UCSD-AML1 (cell line): ENCODE data around the gene BICRA.
A peak's percentile ranks its signal among the peaks of the same experiment; 100 is the strongest.
"Not testable (repeated sequence)": the region's sequence is repeated elsewhere in the genome, so short reads cannot be mapped to it uniquely, and the experiment has no call there.

Experiments used
- DNase-seq: peaks from one replicate; lab custom pipeline; 2025; ENCODE audit not compliant: unreplicated experiment; lab: John Stamatoyannopoulos, UW

The BICRA gene

GRCh38 chr19:47608969-47609905 lies at the start of gene BICRA:
Gene BICRA (plus strand): TSS chr19:47609134. CDS start chr19:47673575, 64,441 bp downstream.
- DNase-seq = peak; percentile 84

GRCh38 chr19:47560999-47561398 lies 47.9 kb upstream of the BICRA start:
- no peak for DNase-seq

DNA sequence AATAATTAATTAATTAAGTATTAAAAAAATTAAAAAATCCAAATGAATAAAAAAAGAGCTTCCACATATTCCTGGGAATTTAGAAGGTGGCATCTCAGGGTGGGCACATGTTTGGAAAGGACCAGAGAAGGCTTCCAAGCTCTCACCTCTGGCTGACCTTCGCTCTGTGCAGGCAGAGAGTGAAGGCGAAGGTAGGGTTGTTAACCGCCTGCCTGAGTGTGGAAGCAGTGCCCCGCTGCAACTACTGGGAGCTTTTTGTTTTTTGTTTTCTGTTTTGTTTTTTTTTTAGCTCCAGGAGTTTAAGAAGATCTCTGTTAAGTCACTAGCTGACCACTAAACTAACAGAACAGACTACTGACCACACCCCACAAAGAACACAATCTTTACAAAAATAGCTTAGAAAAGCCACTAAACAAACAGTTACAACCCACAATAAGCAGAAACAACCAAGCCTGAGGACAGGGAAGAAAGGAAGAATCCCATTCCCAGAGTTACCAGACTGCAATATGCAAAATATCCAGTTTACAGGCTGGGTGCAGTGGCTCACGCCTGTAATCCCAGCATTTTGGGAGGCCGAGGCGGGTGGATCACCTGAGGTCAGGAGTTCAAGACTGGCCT lies 47.4 kb upstream of the BICRA start:
- no peak for DNase-seq

DNA sequence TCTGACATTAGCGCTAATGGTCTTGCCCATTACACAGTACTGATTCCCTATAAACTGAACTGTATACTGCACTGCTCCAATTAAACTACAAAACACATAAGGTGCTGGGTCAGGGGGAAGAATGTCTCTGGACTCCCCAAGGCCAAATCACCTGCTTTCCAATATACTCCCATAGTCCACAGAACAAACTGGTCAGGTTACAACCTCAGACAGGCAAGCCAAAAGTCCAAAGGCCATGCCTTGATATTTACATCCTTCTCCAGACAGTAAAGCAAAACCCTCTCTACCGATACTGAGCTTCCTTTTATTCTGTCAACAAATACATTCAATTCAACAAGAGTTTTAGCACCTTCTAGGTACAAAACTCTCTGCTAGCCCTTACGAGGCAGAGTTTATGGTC lies 44.9 kb upstream of the BICRA start:
- no peak for DNase-seq

GRCh38 chr19:47569331-47569730 lies 39.6 kb upstream of the BICRA start:
- no peak for DNase-seq

DNA sequence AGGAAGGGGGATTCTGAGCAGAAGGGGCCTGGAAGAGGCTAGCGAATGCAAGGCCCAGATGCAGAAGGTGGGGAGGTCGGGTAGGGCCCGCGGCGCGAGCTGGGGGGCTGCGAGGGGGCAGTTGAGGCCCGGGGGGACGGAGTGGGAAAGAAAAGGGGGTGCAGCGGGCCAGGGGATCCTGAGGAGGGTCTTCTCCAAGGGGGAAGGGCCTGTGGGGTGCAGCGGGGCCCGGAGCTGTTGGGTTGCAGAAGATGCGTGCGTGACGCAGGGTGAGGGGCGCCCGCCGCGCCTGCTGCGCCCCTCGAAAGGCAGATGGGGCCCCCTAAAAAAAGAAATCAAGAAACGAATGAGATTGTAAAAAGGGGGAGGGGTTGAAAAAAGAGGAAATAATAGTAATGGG lies 36.3 kb upstream of the BICRA start:
- no peak for DNase-seq

DNA sequence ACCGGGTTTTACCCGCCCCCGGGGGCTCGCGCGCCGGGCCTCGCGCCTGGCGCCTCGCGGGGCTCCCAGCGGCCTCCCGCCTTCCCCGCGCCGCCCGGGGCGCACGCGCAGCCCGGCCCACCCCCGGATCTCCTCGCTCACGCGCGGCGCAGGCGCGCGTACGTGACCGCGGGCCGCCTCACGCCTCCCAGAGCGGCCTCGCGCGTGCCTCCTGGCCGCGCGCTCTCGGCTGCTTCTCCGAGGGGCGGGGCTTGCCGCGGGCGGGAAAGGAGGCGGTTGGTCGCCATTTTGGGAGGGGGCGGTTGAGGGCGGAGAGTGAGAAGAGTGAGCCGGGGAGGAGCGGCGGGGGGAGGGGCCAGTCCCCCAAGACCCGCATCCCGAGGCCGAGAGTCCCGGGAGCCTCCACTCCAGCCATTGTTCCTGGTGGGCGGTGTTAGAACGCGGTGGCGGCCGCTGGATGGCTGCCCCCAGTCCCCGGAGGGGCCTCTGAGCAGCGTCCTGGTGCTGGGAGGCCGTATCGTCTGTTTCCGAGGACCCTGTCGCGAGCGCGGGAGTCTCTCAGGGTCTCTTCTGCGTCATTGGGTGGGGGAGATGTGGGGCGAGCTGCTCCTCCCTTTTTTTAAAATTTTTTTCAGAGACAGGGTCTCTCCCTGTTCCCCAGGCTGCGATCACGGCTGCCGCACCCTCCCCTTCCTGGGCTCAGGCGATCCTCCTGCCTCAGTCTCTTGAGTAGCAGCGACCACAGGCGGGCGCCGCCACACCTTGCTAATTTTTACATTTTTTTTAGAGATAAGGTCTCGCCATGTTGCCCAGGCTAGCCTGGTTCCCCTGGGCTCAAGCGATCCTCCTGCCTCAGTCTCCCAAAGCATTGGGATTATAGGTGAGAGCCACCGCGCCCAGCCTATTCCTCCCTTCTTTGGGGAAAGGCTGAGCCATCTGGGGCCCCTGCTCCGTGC lies 35.6 kb upstream of the BICRA start, which contains the start of gene ZNF541:
TSS of gene ZNF541 (minus strand) at position 78 of the 956 bp plus-strand sequence. CDS start 17,292 bp downstream, outside the sequence.
- DNase-seq = no peak

DNA sequence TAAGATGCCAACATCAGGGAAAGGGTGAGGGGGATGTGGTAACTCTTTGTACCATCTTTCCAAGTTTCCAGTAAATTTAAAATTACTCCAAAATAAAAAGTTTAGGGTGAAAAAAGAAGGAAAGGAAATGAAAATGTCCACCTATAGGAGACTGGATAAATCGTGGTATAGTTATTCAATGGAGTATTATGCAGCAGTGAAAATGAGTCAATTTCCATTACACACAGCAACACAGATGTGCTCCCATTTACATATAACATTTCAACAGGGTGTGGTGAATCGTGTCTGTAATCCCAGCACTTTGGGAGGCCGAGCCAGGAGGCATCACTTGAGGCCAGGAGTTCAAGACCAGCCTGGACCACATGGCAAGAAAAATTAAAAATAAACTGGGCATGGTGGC lies 28.5 kb upstream of the BICRA start:
- no peak for DNase-seq

GRCh38 chr19:47581605-47582319 lies 27.2 kb upstream of the BICRA start:
- no peak for DNase-seq

GRCh38 chr19:47582320-47582909 lies 26.5 kb upstream of the BICRA start:
- no peak for DNase-seq

- DNase-seq = not testable (repeated sequence)
These were observed 25.8 kb upstream of the BICRA start for GRCh38 chr19:47583161-47583560.

DNA sequence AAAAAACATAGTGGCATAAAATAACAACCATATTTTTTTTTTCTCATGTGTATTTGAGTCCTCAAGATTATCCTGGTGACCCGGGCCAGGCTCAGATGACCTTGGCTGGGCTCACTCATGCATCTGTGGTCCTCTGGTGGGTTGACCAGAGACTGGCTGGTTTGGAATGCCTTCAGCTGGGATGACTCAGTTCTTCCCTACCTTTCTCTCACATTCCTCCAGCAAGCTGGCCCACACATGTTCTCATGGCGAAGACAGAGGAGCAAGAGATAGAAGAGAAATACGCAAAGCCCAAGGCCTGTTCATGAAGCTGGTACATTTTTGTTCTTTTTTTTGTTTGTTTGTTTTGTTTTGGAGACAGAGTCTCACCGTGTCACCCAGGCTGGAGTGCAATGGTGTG lies 21.6 kb upstream of the BICRA start:
- DNase-seq = no peak

DNA sequence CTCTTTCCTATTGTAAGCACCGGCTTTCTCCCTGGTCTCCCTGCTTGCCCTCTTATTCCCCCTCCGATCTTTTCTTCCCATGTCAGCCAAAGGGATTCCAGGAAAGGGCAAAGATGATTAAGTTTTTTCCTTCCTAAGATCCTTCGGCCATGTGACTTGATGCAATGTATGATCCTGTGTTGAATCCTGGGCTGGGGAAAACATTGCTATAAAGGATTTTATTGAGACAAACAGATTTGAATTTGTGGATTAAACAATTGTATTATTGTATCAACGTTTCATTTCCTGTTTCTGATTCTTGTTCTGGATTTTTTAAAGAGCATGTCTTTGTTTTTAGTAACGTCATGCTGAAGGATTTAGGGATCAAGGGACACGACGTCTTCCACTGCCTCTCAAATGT lies 19.1 kb upstream of the BICRA start:
- DNase-seq = no peak

DNA sequence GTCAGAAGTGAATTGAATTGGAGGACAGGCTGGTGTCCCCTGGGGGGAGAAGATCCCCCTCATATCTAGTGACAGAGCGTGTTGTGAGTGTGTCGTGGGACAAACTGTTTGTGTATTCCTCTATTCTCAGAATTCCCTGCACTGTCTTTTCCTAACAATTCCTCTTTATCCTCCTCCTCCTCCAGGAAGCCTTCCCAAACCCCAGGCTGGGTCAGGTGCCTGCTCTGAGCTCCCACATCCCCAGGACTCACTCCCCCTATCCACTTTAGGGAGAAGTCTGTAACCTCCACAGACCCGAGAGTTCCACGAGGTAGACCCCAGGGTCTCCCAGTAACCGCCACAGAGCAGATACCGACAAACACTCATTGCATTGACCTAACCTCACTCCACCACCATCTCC lies 15.1 kb upstream of the BICRA start:
- no peak for DNase-seq

DNA sequence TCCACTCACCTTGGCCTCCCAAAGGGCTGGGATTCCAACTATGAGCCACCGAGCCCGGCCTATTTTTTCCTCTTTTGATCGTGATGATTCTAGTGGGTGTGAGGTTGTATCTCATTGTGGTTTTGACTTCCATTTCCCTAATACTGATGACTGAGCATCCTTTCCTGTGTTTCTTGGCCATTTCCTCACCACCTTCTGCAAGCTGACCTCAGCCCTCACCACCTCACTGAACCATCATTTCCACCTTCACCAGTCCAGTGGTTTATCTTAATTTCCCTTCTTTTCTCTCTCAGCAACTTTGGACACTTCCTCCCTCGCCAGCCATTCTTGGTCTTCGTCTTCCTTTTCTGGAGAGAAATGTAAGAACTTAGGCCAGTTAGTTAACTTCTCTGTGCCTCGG lies 13.0 kb upstream of the BICRA start:
- DNase-seq = no peak

DNA sequence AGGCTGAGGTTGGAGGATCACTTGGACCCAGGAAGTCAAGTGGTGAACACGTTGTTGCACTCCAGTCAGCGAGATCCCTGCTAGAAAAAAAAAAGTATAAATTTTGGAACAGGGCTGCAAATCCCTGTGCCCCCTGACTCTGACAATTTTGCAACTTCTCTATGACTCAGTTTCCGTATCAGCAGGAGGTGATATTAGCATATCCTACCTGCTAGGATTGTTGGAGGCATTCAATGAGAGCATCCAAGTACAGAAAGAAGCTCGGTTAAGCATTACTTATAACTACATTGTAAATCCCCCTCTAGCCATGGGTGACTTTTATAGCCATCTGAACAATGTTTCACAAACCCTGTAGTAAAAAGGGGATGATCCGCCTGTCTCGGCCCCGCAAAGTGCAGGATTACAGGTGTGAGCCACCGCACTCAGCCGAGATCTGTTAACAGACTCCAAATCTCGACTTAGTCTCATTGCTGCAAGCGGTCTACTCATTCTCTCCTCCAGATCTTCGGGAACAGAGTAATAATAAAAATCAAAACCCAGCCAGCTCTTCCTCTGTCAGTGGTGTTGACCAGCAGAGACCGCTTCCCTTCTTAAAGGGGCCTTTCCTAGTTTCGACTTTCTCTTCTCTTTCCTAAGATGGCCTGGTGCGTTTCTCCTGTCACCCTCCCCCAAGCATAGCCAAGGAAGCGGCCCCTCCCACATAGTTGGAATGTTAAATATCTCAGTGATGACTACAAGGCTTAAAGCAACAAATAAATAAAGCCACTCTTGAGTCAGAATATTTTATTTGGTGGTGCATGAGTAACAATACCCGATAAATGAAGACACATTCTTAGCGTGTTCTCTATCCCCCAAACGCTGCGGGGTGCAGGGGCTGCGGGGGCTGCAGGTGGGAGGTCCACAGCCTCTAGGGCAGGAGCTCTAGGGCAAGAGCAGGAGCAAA lies 10.3 kb upstream of the BICRA start:
- no peak for DNase-seq

GRCh38 chr19:47599671-47600245 lies 9.2 kb upstream of the BICRA start:
- DNase-seq = not testable (repeated sequence)
